Skeletal muscle tissue (tissue), 4 donors: Measurements from ENCODE around the gene PADI2. TPM values are rescaled to one million over a fixed set of nuclear protein-coding genes. Genes with fewer than 3 reads are reported as not detected.

Source experiments
- H3K27ac ChIP-seq: one replicate; pipeline ENCODE4 v1.7.0; 2013; ENCODE audit warnings: mild to moderate bottlenecking, low read depth, low read length, inconsistent platforms
- H3K27me3 ChIP-seq, 3 donors: one replicate each; pipeline ENCODE4 v1.7.0; 2013; ENCODE audit warnings: low read length in 3 of 3; ENCODE audit not compliant: control insufficient read depth in 3 of 3, insufficient read depth in 3 of 3
- H3K36me3 ChIP-seq, 3 donors: one replicate each; pipeline ENCODE4 v1.7.0; 2013; ENCODE audit warnings: low read length in 3 of 3; ENCODE audit not compliant: control insufficient read depth in 3 of 3, insufficient read depth in 3 of 3
- H3K4me1 ChIP-seq, 3 donors: one replicate each; pipeline ENCODE4 v1.7.0; 2013; ENCODE audit warnings: low read length in 3 of 3, mild to moderate bottlenecking in 3 of 3; ENCODE audit not compliant: control insufficient read depth in 3 of 3, insufficient read depth in 3 of 3
- H3K4me3 ChIP-seq, 3 donors: one replicate each; pipeline ENCODE4 v1.7.0; 2013; ENCODE audit warnings: low read length in 3 of 3
- H3K9ac ChIP-seq, 3 donors: one replicate each; pipeline ENCODE4 v1.7.0; 2013; ENCODE audit warnings: low read length in 3 of 3, mild to moderate bottlenecking in 3 of 3, moderate library complexity in 2 of 3, low read depth in 1 of 3
- H3K9me3 ChIP-seq, 3 donors: one replicate each; pipeline ENCODE4 v1.7.0; 2013; ENCODE audit warnings: low read length in 3 of 3; ENCODE audit not compliant: control insufficient read depth in 3 of 3
- total RNA-seq: library from RNA; depleted of rRNA; stranded (reverse); fragments of >200 nt; gene quantifications from one replicate; pipeline ENCODE4 v1.2.3, GENCODE V29; 2014
- donor health status: Osteomylitis.

PADI2 gene
- total RNA-seq, 1 donor from 2014 or later: 33.9 TPM

DNA sequence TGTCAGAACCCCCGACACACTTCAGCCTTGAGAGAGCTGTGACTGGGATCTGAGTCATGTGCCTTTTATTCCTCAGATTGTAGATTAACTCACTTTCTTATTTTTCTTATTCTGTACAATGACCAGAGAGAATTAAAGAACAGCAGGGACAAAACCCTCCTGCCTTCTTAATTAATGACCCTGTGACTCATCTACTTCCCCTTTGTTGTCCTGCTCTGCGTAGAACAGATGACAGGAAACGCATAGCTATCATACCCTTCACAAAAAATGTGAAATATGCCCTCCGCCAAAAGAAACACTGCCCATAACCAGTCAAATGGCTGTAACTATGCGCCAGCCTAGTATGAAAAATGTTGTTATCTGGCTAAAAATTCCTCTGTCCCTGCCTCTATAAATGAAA is 9.1 kb upstream of the PADI2 start:
- Histone ChIP-seq H3K27me3 (peaks cover 0 to 7% (median 0%) of the 10 kb centered on the region in 3 donors), H3K9ac (no peak overlapping the region), H3K4me1 (peaks cover 3 to 6% (median 4%) of the 10 kb centered on the region in 3 donors), H3K36me3 (no peaks in the 10 kb centered on the region), H3K4me3 (no peak overlapping the region), H3K27ac (no peak overlapping the region), H3K9me3 (no peaks in the 10 kb centered on the region)

DNA sequence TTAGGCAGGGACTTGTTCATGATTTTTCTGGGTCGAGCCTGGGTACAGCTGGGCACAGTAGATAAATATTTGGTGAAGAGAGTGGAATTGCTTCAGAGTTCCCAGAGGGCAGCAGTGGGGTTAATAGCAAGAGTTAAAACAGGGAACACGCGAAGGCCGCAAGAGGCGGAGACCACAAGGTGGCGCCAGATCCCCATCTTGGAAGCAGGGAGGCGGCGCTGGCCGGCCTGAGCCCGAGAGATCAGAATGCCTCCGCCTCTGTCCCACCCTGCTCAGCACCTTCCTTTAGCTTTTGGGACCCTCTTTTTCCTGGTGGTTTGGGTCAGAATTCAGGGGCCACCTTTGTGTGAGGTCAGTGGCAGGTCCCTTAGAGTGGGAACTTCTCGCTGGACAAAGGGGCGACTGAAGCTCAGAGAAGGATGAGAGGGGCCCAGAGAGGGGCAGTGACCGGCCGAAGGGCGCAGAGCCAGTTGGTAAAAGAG is 6.5 kb upstream of the PADI2 start:
- no peak overlapping the region for H3K27ac ChIP-seq
- no peaks in the 10 kb centered on the region for H3K9me3 ChIP-seq
- peak overlapping the region in 1 of 3 donors; percentile 39 for H3K9ac ChIP-seq
- peaks cover 19 to 31% (median 26%) of the 10 kb centered on the region in 3 donors for H3K4me1 ChIP-seq
- H3K4me3 ChIP-seq: no peak overlapping the region
- no peaks in the 10 kb centered on the region for H3K36me3 ChIP-seq
- peaks cover 0 to 3% (median 0%) of the 10 kb centered on the region in 3 donors for H3K27me3 ChIP-seq

DNA sequence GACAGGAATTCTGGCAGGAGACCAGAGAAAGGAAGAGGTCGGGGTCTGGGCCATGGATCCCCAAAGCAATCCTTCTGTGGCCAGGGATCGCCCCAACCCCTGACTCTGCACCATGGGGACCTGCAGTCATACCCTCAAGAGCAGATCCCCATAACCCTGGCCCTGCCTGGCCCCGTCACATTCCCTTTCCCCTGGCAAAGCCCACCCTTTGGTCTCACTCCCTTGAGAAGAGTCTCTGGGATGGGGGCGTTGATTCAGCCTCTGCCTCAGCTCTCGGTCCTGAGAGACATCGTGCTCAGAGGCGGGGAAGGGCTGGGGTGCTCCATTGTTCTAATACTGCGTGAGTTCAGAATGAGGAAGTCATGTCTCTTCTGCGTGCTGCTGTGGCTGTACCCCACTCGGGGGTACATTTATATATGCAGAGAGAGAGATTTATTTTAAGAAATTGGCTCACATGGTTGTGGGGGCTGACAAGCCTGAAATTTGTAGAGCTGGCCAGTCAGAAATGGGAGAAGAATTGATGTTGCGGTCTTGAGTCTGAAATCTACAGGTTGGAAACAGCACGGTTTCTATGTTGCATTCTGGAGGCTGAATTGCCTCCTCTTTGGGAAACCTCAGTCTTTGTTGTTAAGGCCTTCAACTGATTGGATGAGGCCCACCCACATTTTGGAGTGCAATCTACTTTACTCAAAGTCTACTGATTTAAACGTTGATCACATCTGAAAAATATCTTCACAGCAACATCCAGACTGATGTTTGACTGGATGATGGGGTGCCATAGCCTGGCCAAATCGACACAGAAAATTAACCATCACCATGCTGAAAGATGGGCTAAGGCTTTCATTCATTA is 4.2 kb upstream of the PADI2 start:
- peaks cover 25 to 48% (median 36%) of the 10 kb centered on the region in 3 donors for H3K4me1 ChIP-seq
- H3K9ac ChIP-seq: peak overlapping the region in 2 of 3 donors; percentile 7 to 10
- H3K4me3 ChIP-seq: no peak overlapping the region
- no peaks in the 10 kb centered on the region for H3K9me3 ChIP-seq
- H3K27ac ChIP-seq: peak overlapping the region; percentile 97
- H3K36me3 ChIP-seq: peaks cover 0 to 3% (median 0%) of the 10 kb centered on the region in 3 donors
- peaks cover 2 to 11% (median 9%) of the 10 kb centered on the region in 3 donors for H3K27me3 ChIP-seq

DNA sequence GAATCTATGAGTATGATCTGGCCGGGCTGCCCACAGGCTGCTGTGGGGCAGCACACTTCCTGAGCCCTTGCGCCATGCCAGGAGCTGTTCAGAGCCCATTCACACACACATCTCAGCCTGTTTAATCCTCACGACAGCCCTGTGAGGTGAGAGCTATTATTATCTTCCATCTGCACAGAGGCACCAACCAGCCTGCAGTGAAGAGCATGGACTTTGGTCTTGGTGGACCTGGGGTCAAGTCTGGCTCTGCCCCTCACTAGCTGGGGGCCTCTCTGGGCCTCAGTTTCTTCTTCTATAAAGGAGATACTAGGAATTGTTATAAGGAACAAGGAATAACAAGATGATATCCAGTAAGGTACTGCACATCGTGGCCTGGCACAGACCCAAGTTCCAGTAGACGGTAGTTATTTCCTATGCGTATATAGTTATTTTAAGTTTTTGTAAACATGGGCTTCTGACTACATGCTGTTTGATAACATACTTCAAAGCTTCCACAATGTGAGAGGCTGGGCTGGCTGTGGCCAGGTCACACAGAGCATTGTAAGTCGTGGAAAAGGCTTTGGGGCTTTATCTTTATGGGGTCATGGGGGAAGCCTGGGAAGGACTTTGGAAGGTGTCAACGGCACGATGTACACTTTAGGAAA is 3.4 kb upstream of the PADI2 start:
- H3K27ac ChIP-seq: peak overlapping the region; percentile 97
- peak overlapping the region; percentile 7 to 79 (median 78) for H3K9ac ChIP-seq
- H3K4me1 ChIP-seq: peaks cover 29 to 53% (median 42%) of the 10 kb centered on the region in 3 donors
- peaks cover 0 to 3% (median 0%) of the 10 kb centered on the region in 3 donors for H3K36me3 ChIP-seq
- no peaks in the 10 kb centered on the region for H3K9me3 ChIP-seq
- peaks cover 4 to 19% (median 16%) of the 10 kb centered on the region in 3 donors for H3K27me3 ChIP-seq
- no peak overlapping the region for H3K4me3 ChIP-seq

DNA sequence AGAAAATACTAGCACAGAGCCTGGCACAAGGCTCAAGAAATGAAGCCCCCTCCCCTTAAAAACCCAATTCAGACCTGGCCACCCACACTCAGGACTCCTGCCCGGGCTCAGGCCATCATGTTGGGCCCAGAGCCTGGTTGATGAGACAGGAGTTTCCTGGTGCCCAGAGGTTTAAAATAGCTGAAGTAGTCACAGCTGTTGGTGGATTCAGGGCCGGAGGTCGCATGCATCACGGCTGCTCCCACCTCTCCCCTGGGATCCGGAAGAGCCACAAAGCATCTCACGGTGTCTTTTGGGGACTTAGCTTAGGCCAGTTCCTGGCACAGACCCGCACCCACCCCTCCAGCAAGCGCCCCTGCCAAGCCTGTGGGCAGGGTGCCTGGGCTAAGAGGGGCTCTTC is 2.6 kb upstream of the PADI2 start:
- Histone ChIP-seq H3K27ac (peak overlapping the region; percentile 97), H3K9ac (peak overlapping the region in 2 of 3 donors; percentile 78 to 79), H3K4me1 (peaks cover 30 to 60% (median 47%) of the 10 kb centered on the region in 3 donors), H3K36me3 (peaks cover 0 to 3% (median 0%) of the 10 kb centered on the region in 3 donors), H3K27me3 (peaks cover 4 to 21% (median 18%) of the 10 kb centered on the region in 3 donors), H3K4me3 (no peak overlapping the region), H3K9me3 (no peaks in the 10 kb centered on the region)

DNA sequence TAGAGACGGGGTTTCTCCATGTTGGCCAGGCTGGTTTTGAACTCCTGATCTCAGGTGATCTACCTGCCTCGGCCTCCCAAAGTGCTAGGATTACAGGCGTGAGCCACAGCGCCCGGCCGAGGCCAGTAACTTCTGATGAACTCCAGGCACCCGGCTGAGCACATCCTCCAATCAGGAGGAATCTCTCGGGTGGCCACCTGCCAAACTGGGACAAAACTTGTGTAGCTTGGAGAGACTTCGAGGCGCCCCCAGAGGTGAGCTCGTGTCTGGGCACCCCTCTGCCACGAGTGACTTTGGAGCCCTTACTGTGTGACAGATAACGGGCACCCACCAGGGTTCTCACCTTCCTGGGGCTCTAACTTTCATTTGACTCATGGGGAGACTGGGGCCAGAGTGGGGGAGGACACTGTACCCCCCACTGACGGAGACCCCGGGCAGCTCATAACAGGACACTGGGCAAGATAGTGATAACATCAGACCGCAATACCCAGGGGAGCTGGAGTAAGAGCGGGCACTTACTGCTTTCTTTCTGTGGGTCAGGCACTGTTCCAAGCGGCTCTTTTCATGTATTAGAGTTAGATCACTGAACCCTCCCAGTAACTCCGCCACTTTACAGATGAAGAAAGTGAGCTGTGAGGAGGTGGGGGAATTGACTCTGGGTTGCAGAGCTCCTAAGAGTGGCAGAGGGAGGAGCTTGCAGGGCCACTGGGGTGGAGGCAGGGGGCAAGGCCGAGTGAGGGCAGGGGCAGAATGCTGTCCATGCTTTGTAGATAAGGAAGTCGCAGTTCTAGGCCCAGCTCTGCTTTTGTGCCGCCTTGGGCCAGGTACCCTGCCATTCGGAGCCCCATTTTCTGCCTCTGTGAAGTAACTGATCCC is 1.9 kb upstream of the PADI2 start:
- peak overlapping the region in 2 of 3 donors; percentile 78 to 79 for H3K9ac ChIP-seq
- H3K4me3 ChIP-seq: no peak overlapping the region
- peaks cover 37 to 67% (median 54%) of the 10 kb centered on the region in 3 donors for H3K4me1 ChIP-seq
- peaks cover 4 to 26% (median 17%) of the 10 kb centered on the region in 3 donors for H3K27me3 ChIP-seq
- peak overlapping the region; percentile 97 for H3K27ac ChIP-seq
- H3K9me3 ChIP-seq: no peaks in the 10 kb centered on the region
- peaks cover 0 to 6% (median 0%) of the 10 kb centered on the region in 3 donors for H3K36me3 ChIP-seq

DNA sequence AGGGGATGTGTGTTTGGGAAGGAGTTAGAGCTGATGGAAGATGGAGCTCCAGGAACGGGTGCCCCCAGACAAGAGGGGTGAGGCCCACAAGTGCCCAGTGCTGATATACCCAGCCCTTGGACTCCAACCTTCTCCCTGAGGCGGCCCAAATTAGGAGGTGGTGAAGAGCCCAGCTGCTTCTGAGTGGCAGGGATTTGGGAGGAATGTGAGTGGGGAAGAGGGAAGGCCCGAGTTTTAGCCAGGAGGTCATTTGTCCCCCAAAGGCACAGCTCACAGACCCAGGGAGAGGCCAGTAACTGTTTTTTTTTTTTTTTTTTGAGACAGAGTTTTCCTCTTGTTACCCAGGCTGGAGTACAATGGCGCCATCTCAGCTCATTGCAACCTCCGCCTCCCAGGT is 1.2 kb upstream of the PADI2 start:
- no peak overlapping the region for H3K9ac ChIP-seq
- no peak overlapping the region for H3K4me3 ChIP-seq
- H3K27me3 ChIP-seq: peaks cover 4 to 26% (median 15%) of the 10 kb centered on the region in 3 donors
- no peak overlapping the region for H3K27ac ChIP-seq
- peaks cover 41 to 69% (median 57%) of the 10 kb centered on the region in 3 donors for H3K4me1 ChIP-seq
- no peaks in the 10 kb centered on the region for H3K9me3 ChIP-seq
- H3K36me3 ChIP-seq: peaks cover 0 to 9% (median 0%) of the 10 kb centered on the region in 3 donors

DNA sequence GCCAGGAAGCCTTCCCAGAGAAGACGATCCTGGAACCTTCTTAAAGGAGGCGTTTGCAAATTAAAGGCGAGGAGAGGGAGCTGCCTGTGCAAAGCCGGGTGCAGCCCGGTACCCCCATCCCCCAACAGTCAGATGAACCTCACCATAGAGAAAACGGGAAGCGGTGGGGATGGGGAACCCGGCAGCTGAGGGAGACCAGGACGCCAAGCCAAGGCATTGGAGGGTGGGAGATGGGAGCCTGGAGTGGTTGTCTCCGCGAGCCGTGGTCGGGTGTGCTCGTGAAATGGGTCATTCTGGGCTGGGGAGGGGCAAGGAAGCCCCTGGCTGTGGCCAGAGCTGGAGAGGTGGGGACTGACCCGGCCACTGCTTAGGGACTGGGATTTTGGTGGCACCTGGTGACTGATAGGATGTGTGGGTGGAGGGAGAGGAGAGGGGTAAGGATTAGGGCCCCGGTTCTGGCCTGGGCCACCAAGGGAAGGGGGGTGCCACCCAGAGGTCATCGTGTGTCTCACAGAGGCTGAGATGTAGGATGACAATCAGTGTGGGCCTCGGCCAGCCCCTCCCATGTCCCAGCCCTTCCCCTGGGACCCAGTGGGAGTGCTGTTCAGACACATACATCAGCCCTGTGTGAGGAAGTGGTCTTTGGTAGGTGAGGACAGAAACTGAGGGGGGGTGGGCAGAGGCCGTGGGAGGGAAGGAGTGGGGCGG is 676 bp upstream of the PADI2 start:
- Histone ChIP-seq H3K9me3 (no peaks in the 10 kb centered on the region), H3K27me3 (peaks cover 4 to 26% (median 15%) of the 10 kb centered on the region in 3 donors), H3K9ac (peak overlapping the region in 2 of 3 donors; percentile 58 to 100), H3K4me1 (peaks cover 46 to 74% (median 63%) of the 10 kb centered on the region in 3 donors), H3K4me3 (peak overlapping the region in 2 of 3 donors; percentile 24 to 90), H3K36me3 (peaks cover 0 to 9% (median 0%) of the 10 kb centered on the region in 3 donors), H3K27ac (peak overlapping the region; percentile 98)

DNA sequence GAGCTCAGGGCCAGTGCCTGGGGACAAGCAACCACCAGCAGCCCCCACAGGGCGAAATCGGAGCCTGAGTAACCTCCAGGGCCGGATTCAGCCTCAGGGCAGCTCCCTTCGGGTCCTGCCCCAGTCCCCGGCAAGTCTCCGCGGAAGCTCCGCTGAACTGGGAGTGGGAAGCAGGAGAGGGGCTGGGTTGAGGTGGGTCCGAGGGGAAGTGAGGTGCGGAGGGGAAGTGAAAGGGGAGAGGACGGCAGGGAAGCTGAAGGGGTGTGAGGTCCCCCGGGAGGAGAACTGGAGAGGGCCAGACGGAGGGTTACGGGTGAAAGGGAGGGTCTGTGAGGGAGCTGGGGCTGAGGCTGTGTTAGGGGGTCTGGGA is 560 bp downstream of the PADI2 start:
- H3K27ac ChIP-seq: peak overlapping the region; percentile 98
- peaks cover 0 to 9% (median 3%) of the 10 kb centered on the region in 3 donors for H3K36me3 ChIP-seq
- H3K9ac ChIP-seq: peak overlapping the region; percentile 95 to 100 (median 100)
- H3K4me3 ChIP-seq: peak overlapping the region; percentile 90 to 91 (median 91)
- peaks cover 4 to 26% (median 15%) of the 10 kb centered on the region in 3 donors for H3K27me3 ChIP-seq
- no peaks in the 10 kb centered on the region for H3K9me3 ChIP-seq
- peaks cover 59 to 85% (median 73%) of the 10 kb centered on the region in 3 donors for H3K4me1 ChIP-seq
